ENCODE measurements around the gene HPSE. TPM values are rescaled to one million over a fixed set of nuclear protein-coding genes. Genes with fewer than 3 reads are reported as not detected.
A peak's percentile ranks its signal among the peaks of the same experiment; 100 is the strongest.

The HPSE gene
- total and polyA plus RNA-seq, 2 of the 13 experiments (the other 11 are each of a cell fraction or from before 2014, with no cell fraction given): not detected

- TF ChIP-seq PBX2 (CRISPR knock-in tag; IDR thresholded peaks at IDR 0.05): no peak
- TF ChIP-seq TFAP4 (IDR thresholded peaks at IDR 0.05; ENCODE audit: borderline replicate concordance, low read depth): no peak
- no peak for TF ChIP-seq ISL2 (CRISPR knock-in tag; IDR thresholded peaks at IDR 0.05)
- no peak for TF ChIP-seq DMTF1 (CRISPR knock-in tag; IDR thresholded peaks at IDR 0.05)
- no peak for TF ChIP-seq RFX5 (IDR thresholded peaks at IDR 0.05; ENCODE audit: low read depth, low read length)
- TF ChIP-seq ZNF12 (CRISPR knock-in tag; IDR thresholded peaks at IDR 0.05): no peak
- TF ChIP-seq FOSL2 (CRISPR knock-in tag; IDR thresholded peaks at IDR 0.05): peak; percentile 41; the same call in 1 of the 2 replicates
- TF ChIP-seq ZNF510 (CRISPR knock-in tag; IDR thresholded peaks at IDR 0.05; ENCODE audit: low read depth): no peak
- no peak for TF ChIP-seq ZNF891 (CRISPR knock-in tag; IDR thresholded peaks at IDR 0.05)
- no peak for TF ChIP-seq IRX3 (CRISPR knock-in tag; IDR thresholded peaks at IDR 0.05; ENCODE audit: borderline replicate concordance, low read depth)
Measured at GRCh38 chr4:83356899-83357661, 22.4 kb upstream of the HPSE start (continued).

All from HepG2 (cell line).